GM23338 (cell line): Measurements from ENCODE around the gene CUBN. TPM values are rescaled to one million over a fixed set of nuclear protein-coding genes. Genes with fewer than 3 reads are reported as not detected.

Experiments used
- ATAC-seq: fragments of 200-7000 bp; cut with Tn5 transposase; 3 replicates; pipeline ENCODE4 v1.9.1; 2020
- DNase-seq: peaks from one replicate; pipeline ENCODE4 v3.0.0-alpha.2; 2015; ENCODE audit warnings: low spot score
- H2AFZ ChIP-seq: fragments of 200-600 bp; sonication (generic); 2 replicates; pipeline ENCODE4 v1.8.0; 2016; ENCODE audit warnings: antibody characterized with exemption, mild to moderate bottlenecking, moderate library complexity
- H3F3A ChIP-seq: fragments of 200-600 bp; sonication (generic); replicated peaks from 2 replicates; pipeline ENCODE4 v1.8.0; 2017; ENCODE audit warnings: antibody characterized with exemption, mixed run types, low read depth
- H3K27ac ChIP-seq: fragments of 200-600 bp; sonication (generic); 2 replicates; pipeline ENCODE4 v1.6.1; 2016; ENCODE audit warnings: low read depth
- H3K27me3 ChIP-seq: fragments of 200-600 bp; sonication (generic); 2 replicates; pipeline ENCODE4 v1.8.0; 2016; ENCODE audit warnings: mild to moderate bottlenecking, mixed run types, moderate library complexity; ENCODE audit not compliant: insufficient read depth
- H3K36me3 ChIP-seq: fragments of 200-600 bp; sonication (generic); 2 replicates; pipeline ENCODE4 v1.8.0; 2016; ENCODE audit warnings: mild to moderate bottlenecking; ENCODE audit not compliant: insufficient read depth
- H3K4me1 ChIP-seq: fragments of 200-600 bp; sonication (generic); 2 replicates; pipeline ENCODE4 v1.8.0; 2016; ENCODE audit warnings: mild to moderate bottlenecking, moderate library complexity; ENCODE audit not compliant: insufficient read depth
- H3K4me2 ChIP-seq: fragments of 200-600 bp; sonication (generic); 2 replicates; pipeline ENCODE4 v1.7.1; 2017; ENCODE audit warnings: mixed run types
- H3K4me3 ChIP-seq: fragments of 200-600 bp; sonication (generic); 2 replicates; pipeline ENCODE4 v1.6.1; 2016; ENCODE audit warnings: mixed run types
- H3K79me2 ChIP-seq: fragments of 200-600 bp; sonication (generic); replicated peaks from 2 replicates; pipeline ENCODE4 v1.8.0; 2017; ENCODE audit warnings: mild to moderate bottlenecking; ENCODE audit not compliant: insufficient read depth
- H3K9me2 ChIP-seq: fragments of 200-600 bp; sonication (generic); 2 replicates; pipeline ENCODE4 v1.8.0; 2017; ENCODE audit not compliant: insufficient read depth
- H4K20me1 ChIP-seq: fragments of 200-600 bp; sonication (generic); replicated peaks from 2 replicates; pipeline ENCODE4 v1.8.0; 2017; ENCODE audit warnings: mild to moderate bottlenecking; ENCODE audit not compliant: insufficient read depth
- H3K27ac Mint-ChIP-seq: 2 replicates; pipeline ENCODE4 v1.8.0; 2020; ENCODE audit warnings: inconsistent platforms, mild to moderate bottlenecking, moderate library complexity, mixed read lengths
- H3K27me3 Mint-ChIP-seq: 3 replicates; pipeline ENCODE4 v1.8.0; 2022; ENCODE audit warnings: low read depth, mild to moderate bottlenecking, moderate library complexity, mixed read lengths, inconsistent platforms; ENCODE audit not compliant: insufficient read depth, poor library complexity
- H3K36me3 Mint-ChIP-seq: 3 replicates; pipeline ENCODE4 v1.8.0; 2021; ENCODE audit warnings: low read depth, mild to moderate bottlenecking, inconsistent platforms, moderate library complexity, mixed read lengths
- H3K4me1 Mint-ChIP-seq: 3 replicates; pipeline ENCODE4 v1.8.0; 2020; ENCODE audit warnings: mild to moderate bottlenecking, inconsistent platforms, mixed read lengths
- H3K4me3 Mint-ChIP-seq: 3 replicates; pipeline ENCODE4 v1.8.0; 2021; ENCODE audit warnings: moderate library complexity, mild to moderate bottlenecking, inconsistent platforms, mixed read lengths
- H3K9me3 Mint-ChIP-seq: 3 replicates; pipeline ENCODE4 v1.8.0; 2020; ENCODE audit warnings: moderate library complexity, mild to moderate bottlenecking, inconsistent platforms, mixed read lengths
- CREB1 ChIP-seq: fragments of 250-450 bp; sonication (Bioruptor Pico); IDR thresholded peaks from 2 replicates; pipeline ENCODE4 v1.5.0; 2020; ENCODE audit warnings: low read depth, mild to moderate bottlenecking, moderate library complexity
- CTCF ChIP-seq, 2 experiments: fragments of 200-600 bp in 1 of 2; sonication (generic) in 1 of 2; conservative IDR thresholded peaks; 2 replicates each; pipeline versions ENCODE4 v1.5.1 to v1.6.1; 2016 to 2017; ENCODE audit warnings: antibody characterized with exemption in 2 of 2, low read depth in 2 of 2, mild to moderate bottlenecking in 2 of 2, moderate library complexity in 1 of 2
- ETS1 ChIP-seq: IDR thresholded peaks from 2 replicates; pipeline ENCODE4 v1.6.1; 2016; ENCODE audit warnings: antibody characterized with exemption
- EZH2 ChIP-seq: fragments of 200-600 bp; sonication (generic); IDR thresholded peaks from one replicate; pipeline ENCODE4 v1.8.0; 2017; ENCODE audit warnings: antibody characterized with exemption, mild to moderate bottlenecking, low read depth; ENCODE audit not compliant: unreplicated experiment
- EZH2phosphoT487 ChIP-seq: fragments of 200-600 bp; sonication (generic); IDR thresholded peaks from one replicate; pipeline ENCODE4 v1.8.1; 2018; ENCODE audit warnings: antibody characterized with exemption; ENCODE audit not compliant: unreplicated experiment
- JUNB ChIP-seq: IDR thresholded peaks from one replicate; pipeline ENCODE4 v1.6.1; 2016; ENCODE audit warnings: antibody characterized with exemption; ENCODE audit not compliant: unreplicated experiment
- NANOG ChIP-seq: IDR thresholded peaks from 2 replicates; pipeline ENCODE4 v1.6.1; 2016; ENCODE audit warnings: antibody characterized with exemption, borderline replicate concordance
- POLR2AphosphoS5 ChIP-seq: IDR thresholded peaks from 2 replicates; pipeline ENCODE4 v1.6.1; 2016; ENCODE audit warnings: antibody characterized with exemption, low read depth
- STAT1 ChIP-seq: IDR thresholded peaks from one replicate; pipeline ENCODE4 v1.6.1; 2016; ENCODE audit warnings: antibody characterized with exemption; ENCODE audit not compliant: unreplicated experiment
- ZNF114 ChIP-seq: fragments of 250-450 bp; sonication (Bioruptor Pico); IDR thresholded peaks from 2 replicates; pipeline ENCODE4 v1.5.0; 2020; ENCODE audit warnings: mild to moderate bottlenecking, moderate library complexity
- ZNF331 ChIP-seq: fragments of 250-450 bp; sonication (Bioruptor Pico); IDR thresholded peaks from 2 replicates; pipeline ENCODE4 v1.5.0; 2020; ENCODE audit warnings: low read depth, mild to moderate bottlenecking, moderate library complexity
- ZNF462 ChIP-seq: fragments of 250-450 bp; sonication (Bioruptor Pico); IDR thresholded peaks from 2 replicates; pipeline ENCODE4 v1.5.0; 2020; ENCODE audit warnings: mild to moderate bottlenecking, moderate library complexity
- polyA plus RNA-seq: library from polyadenylated mRNA; unstranded; fragments of >200 nt; fragmentation: Nextera tagmentation; extraction: Ambion mirVana; gene quantifications from 2 replicates; pipeline ENCODE4 v1.2.1, GENCODE V29; 2016
- total RNA-seq: library from RNA; depleted of rRNA; stranded (reverse); fragments of >200 nt; shearing (Covaris generic); gene quantifications from 2 replicates; pipeline ENCODE4 v1.2.3, GENCODE V29; 2014
- TF ChIP-seq, protein P1 (sequence below): IDR thresholded peaks from one replicate; pipeline ENCODE4 v1.6.1; 2018; ENCODE audit warnings: antibody characterized with exemption; ENCODE audit not compliant: unreplicated experiment

The CUBN gene
- total and polyA plus RNA-seq, 2 experiments from 2014 or later: 0.06 to 1.8 TPM

GRCh38 chr10:17068953-17069352 lies 60.7 kb downstream of the CUBN start:
- no peak overlapping the region for H3K4me3 ChIP-seq
- no peaks in the 10 kb centered on the region for H3F3A ChIP-seq
- no peak overlapping the region for H3K27ac ChIP-seq
- no peaks in the 10 kb centered on the region for H3K27me3 Mint-ChIP-seq
- no peaks in the 10 kb centered on the region for H3K79me2 ChIP-seq
- no peak for TF ChIP-seq CTCF (conservative IDR thresholded peaks at IDR 0.05; ENCODE audit: low read depth in 2 of 2)
- TF ChIP-seq ETS1: no peak
- TF ChIP-seq ZNF331 (CRISPR knock-in tag): no peak
- TF ChIP-seq, protein P1, sequence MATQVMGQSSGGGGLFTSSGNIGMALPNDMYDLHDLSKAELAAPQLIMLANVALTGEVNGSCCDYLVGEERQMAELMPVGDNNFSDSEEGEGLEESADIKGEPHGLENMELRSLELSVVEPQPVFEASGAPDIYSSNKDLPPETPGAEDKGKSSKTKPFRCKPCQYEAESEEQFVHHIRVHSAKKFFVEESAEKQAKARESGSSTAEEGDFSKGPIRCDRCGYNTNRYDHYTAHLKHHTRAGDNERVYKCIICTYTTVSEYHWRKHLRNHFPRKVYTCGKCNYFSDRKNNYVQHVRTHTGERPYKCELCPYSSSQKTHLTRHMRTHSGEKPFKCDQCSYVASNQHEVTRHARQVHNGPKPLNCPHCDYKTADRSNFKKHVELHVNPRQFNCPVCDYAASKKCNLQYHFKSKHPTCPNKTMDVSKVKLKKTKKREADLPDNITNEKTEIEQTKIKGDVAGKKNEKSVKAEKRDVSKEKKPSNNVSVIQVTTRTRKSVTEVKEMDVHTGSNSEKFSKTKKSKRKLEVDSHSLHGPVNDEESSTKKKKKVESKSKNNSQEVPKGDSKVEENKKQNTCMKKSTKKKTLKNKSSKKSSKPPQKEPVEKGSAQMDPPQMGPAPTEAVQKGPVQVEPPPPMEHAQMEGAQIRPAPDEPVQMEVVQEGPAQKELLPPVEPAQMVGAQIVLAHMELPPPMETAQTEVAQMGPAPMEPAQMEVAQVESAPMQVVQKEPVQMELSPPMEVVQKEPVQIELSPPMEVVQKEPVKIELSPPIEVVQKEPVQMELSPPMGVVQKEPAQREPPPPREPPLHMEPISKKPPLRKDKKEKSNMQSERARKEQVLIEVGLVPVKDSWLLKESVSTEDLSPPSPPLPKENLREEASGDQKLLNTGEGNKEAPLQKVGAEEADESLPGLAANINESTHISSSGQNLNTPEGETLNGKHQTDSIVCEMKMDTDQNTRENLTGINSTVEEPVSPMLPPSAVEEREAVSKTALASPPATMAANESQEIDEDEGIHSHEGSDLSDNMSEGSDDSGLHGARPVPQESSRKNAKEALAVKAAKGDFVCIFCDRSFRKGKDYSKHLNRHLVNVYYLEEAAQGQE: no peak
- TF ChIP-seq POLR2AphosphoS5: no peak
- no peak for TF ChIP-seq ZNF462 (CRISPR knock-in tag)
- no peak for TF ChIP-seq EZH2
- TF ChIP-seq NANOG: no peak
- no peak for TF ChIP-seq JUNB
- TF ChIP-seq CREB1 (CRISPR knock-in tag): no peak
- TF ChIP-seq ZNF114 (CRISPR knock-in tag): no peak
- no peak for TF ChIP-seq EZH2phosphoT487
- no peak for TF ChIP-seq STAT1
- no peaks in the 10 kb centered on the region for H3K36me3 ChIP-seq
- no peaks in the 10 kb centered on the region for H3K9me3 Mint-ChIP-seq
- H4K20me1 ChIP-seq: no peaks in the 10 kb centered on the region
- H3K4me2 ChIP-seq: no peak overlapping the region
- peaks cover 11% of the 10 kb centered on the region; the same call in 2 of the 3 replicates for H3K4me1 Mint-ChIP-seq
- no peak for DNase-seq
- H3K9me2 ChIP-seq: no peaks in the 10 kb centered on the region
- no peak for ATAC-seq
- no peak overlapping the region for H3K27ac Mint-ChIP-seq
- 0 out of 2 replicates have a peak, but pooled peaks cover 7% of the 10 kb centered on the region for H3K4me1 ChIP-seq
- H3K27me3 ChIP-seq: no peaks in the 10 kb centered on the region
- no peak overlapping the region for H3K4me3 Mint-ChIP-seq
- no peak overlapping the region for H2AFZ ChIP-seq
- H3K36me3 Mint-ChIP-seq: no peaks in the 10 kb centered on the region; the same call in 2 of the 3 replicates
